Measurements from ENCODE around the gene GPC3.

Gene GPC3

GRCh38 chrX:133660281-133660680 is 325.1 kb downstream of the GPC3 start:
- TF ChIP-seq MAX (IDR thresholded peaks at IDR 0.05) (no peak), NFIC (IDR thresholded peaks at IDR 0.05) (0 out of 2 replicates have a peak, but pooled peaks have one; percentile 20)

- no peak for TF ChIP-seq ZBTB7A (IDR thresholded peaks at IDR 0.05; ENCODE audit: low read depth)
- TF ChIP-seq REST (IDR thresholded peaks at IDR 0.05; ENCODE audit: low read depth): no peak
- TF ChIP-seq MAX (IDR thresholded peaks at IDR 0.05): no peak
- no peak for TF ChIP-seq EP300 (IDR thresholded peaks at IDR 0.05; ENCODE audit: borderline replicate concordance)
- TF ChIP-seq TAF1 (IDR thresholded peaks at IDR 0.05; ENCODE audit: low read depth): no peak
- no peak for TF ChIP-seq NFIC (IDR thresholded peaks at IDR 0.05)
- no peak for TF ChIP-seq FOXM1 (IDR thresholded peaks at IDR 0.05; ENCODE audit: borderline replicate concordance, low read depth)
- TF ChIP-seq USF1 (IDR thresholded peaks at IDR 0.05): no peak
- TF ChIP-seq CEBPB (IDR thresholded peaks at IDR 0.05): no peak
- no peak for TF ChIP-seq CREB1 (IDR thresholded peaks at IDR 0.05; ENCODE audit: low read depth)
- no peak for TF ChIP-seq RAD21 (IDR thresholded peaks at IDR 0.05; ENCODE audit: low read depth)
- no peak for TF ChIP-seq EGR1 (IDR thresholded peaks at IDR 0.05)
These were observed 327.0 kb downstream of the GPC3 start for GRCh38 chrX:133658293-133658911.

GRCh38 chrX:133655275-133656265 is 329.8 kb downstream of the GPC3 start:
- TF ChIP-seq CREB1 (IDR thresholded peaks at IDR 0.05; ENCODE audit: low read depth): no peak
- no peak for TF ChIP-seq TEAD4 (IDR thresholded peaks at IDR 0.05)
- no peak for TF ChIP-seq USF1 (IDR thresholded peaks at IDR 0.05)
- TF ChIP-seq MAX (IDR thresholded peaks at IDR 0.05): no peak
- TF ChIP-seq TCF12 (IDR thresholded peaks at IDR 0.05; ENCODE audit: low read depth): no peak
- no peak for TF ChIP-seq EGR1 (IDR thresholded peaks at IDR 0.05)
- TF ChIP-seq FOXM1 (IDR thresholded peaks at IDR 0.05; ENCODE audit: borderline replicate concordance, low read depth): no peak
- TF ChIP-seq YY1 (IDR thresholded peaks at IDR 0.05; ENCODE audit: low read depth): no peak
- no peak for TF ChIP-seq ZBTB7A (IDR thresholded peaks at IDR 0.05; ENCODE audit: low read depth)
- TF ChIP-seq REST (IDR thresholded peaks at IDR 0.05; ENCODE audit: low read depth): no peak
- TF ChIP-seq NFIC (IDR thresholded peaks at IDR 0.05): no peak
- TF ChIP-seq CEBPB (IDR thresholded peaks at IDR 0.05): no peak
- TF ChIP-seq RAD21 (IDR thresholded peaks at IDR 0.05; ENCODE audit: low read depth): no peak
- no peak for TF ChIP-seq TAF1 (IDR thresholded peaks at IDR 0.05; ENCODE audit: low read depth)

- no peak for TF ChIP-seq ZBTB7A (IDR thresholded peaks at IDR 0.05; ENCODE audit: low read depth)
- no peak for TF ChIP-seq EGR1 (IDR thresholded peaks at IDR 0.05)
- no peak for TF ChIP-seq EP300 (IDR thresholded peaks at IDR 0.05; ENCODE audit: borderline replicate concordance)
- no peak for TF ChIP-seq MAX (IDR thresholded peaks at IDR 0.05)
- no peak for TF ChIP-seq TCF12 (IDR thresholded peaks at IDR 0.05; ENCODE audit: low read depth)
These were observed 330.6 kb downstream of the GPC3 start for GRCh38 chrX:133654811-133655210.

- no peak for TF ChIP-seq RAD21 (IDR thresholded peaks at IDR 0.05; ENCODE audit: low read depth)
- no peak for TF ChIP-seq NFIC (IDR thresholded peaks at IDR 0.05)
- no peak for TF ChIP-seq EP300 (IDR thresholded peaks at IDR 0.05; ENCODE audit: borderline replicate concordance)
- TF ChIP-seq EGR1 (IDR thresholded peaks at IDR 0.05): no peak
- no peak for TF ChIP-seq TAF1 (IDR thresholded peaks at IDR 0.05; ENCODE audit: low read depth)
- no peak for TF ChIP-seq ZBTB7A (IDR thresholded peaks at IDR 0.05; ENCODE audit: low read depth)
- no peak for TF ChIP-seq MAX (IDR thresholded peaks at IDR 0.05)
- no peak for TF ChIP-seq CREB1 (IDR thresholded peaks at IDR 0.05; ENCODE audit: low read depth)
- no peak for TF ChIP-seq REST (IDR thresholded peaks at IDR 0.05; ENCODE audit: low read depth)
- TF ChIP-seq YY1 (IDR thresholded peaks at IDR 0.05; ENCODE audit: low read depth): no peak
- TF ChIP-seq FOXM1 (IDR thresholded peaks at IDR 0.05; ENCODE audit: borderline replicate concordance, low read depth): no peak
- TF ChIP-seq USF1 (IDR thresholded peaks at IDR 0.05): no peak
These were observed 332.0 kb downstream of the GPC3 start for GRCh38 chrX:133653358-133653757.

Measured in Ishikawa (cell line).